HL-60/S4 (cell line): ENCODE results near the gene HIF1A.
"Not testable (repeated sequence)": the region's sequence is repeated elsewhere in the genome, so short reads cannot be mapped to it uniquely, and the experiment has no call there.

Experiments
- in situ Hi-C: fragments of 300-500 bp; cut with MboI; formaldehyde crosslinking; loops from 2 replicates; pipeline ENCODE4 v1.14.3; 2022; ENCODE audit warnings: low sequenced_read_pairs

Gene HIF1A

GRCh38 chr14:61694830-61695694, at the start of gene HIF1A:
Gene HIF1A (plus strand): TSS chr14:61695513. CDS start chr14:61695805, 292 bp downstream.
- in situ Hi-C loops = no loop called here

GRCh38 chr14:61646366-61647116, 48.8 kb upstream of the HIF1A start:
- in situ Hi-C loops = no loop called here

GRCh38 chr14:61647704-61648103, 47.6 kb upstream of the HIF1A start:
- in situ Hi-C loops = no loop called here

GRCh38 chr14:61648377-61648776, 46.9 kb upstream of the HIF1A start:
- in situ Hi-C loops = no loop called here

GRCh38 chr14:61649283-61649682, 46.0 kb upstream of the HIF1A start:
- in situ Hi-C loops = no loop called here

GRCh38 chr14:61651355-61651754, 44.0 kb upstream of the HIF1A start:
- in situ Hi-C loops = no loop called here

- in situ Hi-C loops = no loop called here
Measured at GRCh38 chr14:61652526-61653262, 42.6 kb upstream of the HIF1A start.

GRCh38 chr14:61653507-61653906, 41.8 kb upstream of the HIF1A start:
- in situ Hi-C loops = no loop called here

- in situ Hi-C loops = no loop called here
Measured at GRCh38 chr14:61654026-61654425, 41.3 kb upstream of the HIF1A start.

- in situ Hi-C loops = no loop called here
Measured at GRCh38 chr14:61655777-61656176, 39.5 kb upstream of the HIF1A start.

- in situ Hi-C loops = no loop called here
Measured at GRCh38 chr14:61656341-61656740, 39.0 kb upstream of the HIF1A start.

- in situ Hi-C loops = not testable (repeated sequence)
Measured at GRCh38 chr14:61658111-61658510, 37.2 kb upstream of the HIF1A start.

- in situ Hi-C loops = no loop called here
Measured at GRCh38 chr14:61659582-61659981, 35.7 kb upstream of the HIF1A start.

- in situ Hi-C loops = no loop called here
Measured at GRCh38 chr14:61661471-61662400, 33.6 kb upstream of the HIF1A start.

- in situ Hi-C loops = no loop called here
Measured at GRCh38 chr14:61662437-61663311, 32.6 kb upstream of the HIF1A start.

GRCh38 chr14:61663312-61663979, 31.9 kb upstream of the HIF1A start:
- in situ Hi-C loops = no loop called here

- in situ Hi-C loops = no loop called here
Measured at GRCh38 chr14:61668282-61668681, 27.0 kb upstream of the HIF1A start.

GRCh38 chr14:61670576-61670975, 24.7 kb upstream of the HIF1A start:
- in situ Hi-C loops = no loop called here

- in situ Hi-C loops = no loop called here
Measured at GRCh38 chr14:61671082-61671481, 24.2 kb upstream of the HIF1A start.
